Thyroid gland (tissue), 4 donors: ENCODE measurements around the gene PRR33. TPM values are rescaled to one million over a fixed set of nuclear protein-coding genes. Genes with fewer than 3 reads are reported as not detected.

Experiments used
- DNase-seq, 2 donors: peaks; one replicate each; pipeline ENCODE4 v3.0.0-alpha.2; 2019
- H3K27ac ChIP-seq, 3 donors: fragments of 200-600 bp; sonication (generic); 1 replicate in 2 of 3; 2 replicates in 1 of 3; pipeline ENCODE4 v1.5.1; 2016 to 2019; ENCODE audit warnings: mild to moderate bottlenecking in 1 of 3, moderate library complexity in 1 of 3
- H3K27me3 ChIP-seq: fragments of 200-600 bp; sonication (generic); one replicate; pipeline ENCODE4 v1.5.1; 2019
- H3K36me3 ChIP-seq, 2 donors: fragments of 200-600 bp; sonication (generic); one replicate each; pipeline ENCODE4 v1.5.1; 2016 to 2019
- H3K4me1 ChIP-seq, 2 donors: fragments of 200-600 bp; sonication (generic); one replicate each; pipeline ENCODE4 v1.5.1; 2017 to 2019
- H3K4me3 ChIP-seq, 3 donors: fragments of 200-600 bp; sonication (generic); replicated peaks in 1 of 3; 1 replicate in 2 of 3; 2 replicates in 1 of 3; pipeline ENCODE4 v1.5.1; 2016; ENCODE audit warnings: mild to moderate bottlenecking in 1 of 3
- H3K9me3 ChIP-seq: fragments of 200-600 bp; sonication (generic); one replicate; pipeline ENCODE4 v1.5.1; 2017
- POLR2A ChIP-seq, 2 donors: fragments of 450-650 bp; IDR thresholded peaks; one replicate each; pipeline ENCODE4 v1.6.1; 2017; ENCODE audit warnings: antibody characterized with exemption in 2 of 2, mild to moderate bottlenecking in 2 of 2, moderate library complexity in 1 of 2
- WGBS, 2 donors: methylation state at CpG; one replicate each; pipeline ENCODE4 v1.1.5; 2017; 5-methylcytosine and 5-hydroxymethylcytosine counted together
- intact Hi-C: fragments of 100-400 bp; cut with DNase I; formaldehyde crosslinking; loops from one replicate; pipeline ENCODE4 v1.15.1; 2023
- total RNA-seq, 4 donors: library from RNA; depleted of rRNA; stranded (reverse); fragments of >200 nt; gene quantifications; one replicate each; pipeline ENCODE4 v1.2.3, GENCODE V29; 2016
- TF ChIP-seq, protein P1 (sequence below), 6 experiments: fragments of 200-600 bp in 3 of 6; fragments of 450-650 bp in 3 of 6; sonication (generic) in 3 of 6; IDR thresholded peaks; one replicate each; pipeline ENCODE4 v1.5.1; 2016 to 2019; ENCODE audit warnings: antibody characterized with exemption in 6 of 6, mild to moderate bottlenecking in 2 of 6, inconsistent platforms in 1 of 6, moderate library complexity in 1 of 6

Gene PRR33
- total RNA-seq, 4 donors from 2014 or later: not detected

GRCh38 chr11:1936781-1937615 is 45.3 kb upstream of the PRR33 start:
- TF ChIP-seq, protein P1, sequence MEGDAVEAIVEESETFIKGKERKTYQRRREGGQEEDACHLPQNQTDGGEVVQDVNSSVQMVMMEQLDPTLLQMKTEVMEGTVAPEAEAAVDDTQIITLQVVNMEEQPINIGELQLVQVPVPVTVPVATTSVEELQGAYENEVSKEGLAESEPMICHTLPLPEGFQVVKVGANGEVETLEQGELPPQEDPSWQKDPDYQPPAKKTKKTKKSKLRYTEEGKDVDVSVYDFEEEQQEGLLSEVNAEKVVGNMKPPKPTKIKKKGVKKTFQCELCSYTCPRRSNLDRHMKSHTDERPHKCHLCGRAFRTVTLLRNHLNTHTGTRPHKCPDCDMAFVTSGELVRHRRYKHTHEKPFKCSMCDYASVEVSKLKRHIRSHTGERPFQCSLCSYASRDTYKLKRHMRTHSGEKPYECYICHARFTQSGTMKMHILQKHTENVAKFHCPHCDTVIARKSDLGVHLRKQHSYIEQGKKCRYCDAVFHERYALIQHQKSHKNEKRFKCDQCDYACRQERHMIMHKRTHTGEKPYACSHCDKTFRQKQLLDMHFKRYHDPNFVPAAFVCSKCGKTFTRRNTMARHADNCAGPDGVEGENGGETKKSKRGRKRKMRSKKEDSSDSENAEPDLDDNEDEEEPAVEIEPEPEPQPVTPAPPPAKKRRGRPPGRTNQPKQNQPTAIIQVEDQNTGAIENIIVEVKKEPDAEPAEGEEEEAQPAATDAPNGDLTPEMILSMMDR (IDR thresholded peaks at IDR 0.05): no peak
- H3K9me3 ChIP-seq: no peaks in the 10 kb centered on the region
- H3K27ac ChIP-seq: no peak overlapping the region
- H3K4me3 ChIP-seq: no peak overlapping the region
- WGBS, 2 donors: 87 to 92% methylated on average over 7 to 13 of the region's 34 CpGs
- no peak for DNase-seq
- intact Hi-C loops: no loop called here
- H3K4me1 ChIP-seq: no peaks in the 10 kb centered on the region
- H3K27me3 ChIP-seq: no peaks in the 10 kb centered on the region
- H3K36me3 ChIP-seq: no peaks in the 10 kb centered on the region

GRCh38 chr11:1936072-1936780 is 44.5 kb upstream of the PRR33 start:
- H3K4me3 ChIP-seq: no peak overlapping the region
- intact Hi-C loops: no loop called here
- H3K36me3 ChIP-seq: no peaks in the 10 kb centered on the region
- no peaks in the 10 kb centered on the region for H3K4me1 ChIP-seq
- no peak overlapping the region for H3K27ac ChIP-seq
- 91 to 92% methylated on average over 14 to 21 of the region's 34 CpGs for WGBS, 2 donors
- no peaks in the 10 kb centered on the region for H3K27me3 ChIP-seq
- no peak for DNase-seq
- no peaks in the 10 kb centered on the region for H3K9me3 ChIP-seq
- TF ChIP-seq, protein P1 (IDR thresholded peaks at IDR 0.05): no peak
- TF ChIP-seq POLR2A (IDR thresholded peaks at IDR 0.05): no peak

DNA sequence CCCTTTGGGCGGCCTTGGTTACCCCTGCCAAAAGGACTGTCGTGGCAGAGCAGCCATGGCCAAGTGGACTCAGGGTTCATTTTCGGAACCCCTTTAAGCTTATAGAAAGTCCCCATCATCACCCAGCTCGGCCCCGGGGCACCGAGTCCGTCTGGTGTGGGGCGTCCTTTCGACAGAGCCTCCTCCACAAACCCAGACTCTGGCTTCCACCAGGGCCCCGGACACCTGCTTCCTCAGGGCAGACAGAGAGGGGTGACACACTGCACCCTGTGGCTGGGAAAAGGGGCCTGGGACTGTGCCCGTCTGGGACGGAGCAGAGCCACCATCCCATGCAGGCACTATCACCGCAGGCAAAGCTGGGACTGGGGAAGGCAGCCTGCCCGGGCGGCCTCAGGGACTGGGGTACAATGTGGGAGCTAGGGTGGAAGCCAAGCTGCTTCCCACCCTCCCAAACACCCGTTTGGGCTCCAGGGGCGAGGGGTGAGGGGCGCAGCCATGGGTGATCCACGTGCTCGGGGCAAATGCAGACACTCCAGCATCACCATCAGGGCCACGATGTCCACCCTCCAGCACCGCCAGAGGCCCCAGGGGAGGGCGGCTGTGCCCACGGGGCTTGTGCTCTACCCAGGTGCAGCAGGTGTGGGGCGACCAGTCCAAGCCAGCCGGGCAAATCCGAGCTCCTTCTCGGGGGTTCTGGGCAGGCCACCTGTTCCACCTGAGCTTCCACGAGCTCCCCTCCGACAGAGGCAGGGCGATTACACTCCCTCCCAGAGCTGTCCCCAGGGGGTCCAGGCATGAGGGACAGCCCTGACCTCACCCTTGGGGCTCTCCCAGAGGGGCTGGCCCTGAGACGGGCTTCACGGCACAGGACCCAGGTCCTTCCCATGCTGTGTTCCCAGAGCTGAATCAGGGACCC is 43.7 kb upstream of the PRR33 start:
- no peak for DNase-seq
- 86 to 90% methylated on average over 9 to 19 of the region's 33 CpGs for WGBS, 2 donors

DNA sequence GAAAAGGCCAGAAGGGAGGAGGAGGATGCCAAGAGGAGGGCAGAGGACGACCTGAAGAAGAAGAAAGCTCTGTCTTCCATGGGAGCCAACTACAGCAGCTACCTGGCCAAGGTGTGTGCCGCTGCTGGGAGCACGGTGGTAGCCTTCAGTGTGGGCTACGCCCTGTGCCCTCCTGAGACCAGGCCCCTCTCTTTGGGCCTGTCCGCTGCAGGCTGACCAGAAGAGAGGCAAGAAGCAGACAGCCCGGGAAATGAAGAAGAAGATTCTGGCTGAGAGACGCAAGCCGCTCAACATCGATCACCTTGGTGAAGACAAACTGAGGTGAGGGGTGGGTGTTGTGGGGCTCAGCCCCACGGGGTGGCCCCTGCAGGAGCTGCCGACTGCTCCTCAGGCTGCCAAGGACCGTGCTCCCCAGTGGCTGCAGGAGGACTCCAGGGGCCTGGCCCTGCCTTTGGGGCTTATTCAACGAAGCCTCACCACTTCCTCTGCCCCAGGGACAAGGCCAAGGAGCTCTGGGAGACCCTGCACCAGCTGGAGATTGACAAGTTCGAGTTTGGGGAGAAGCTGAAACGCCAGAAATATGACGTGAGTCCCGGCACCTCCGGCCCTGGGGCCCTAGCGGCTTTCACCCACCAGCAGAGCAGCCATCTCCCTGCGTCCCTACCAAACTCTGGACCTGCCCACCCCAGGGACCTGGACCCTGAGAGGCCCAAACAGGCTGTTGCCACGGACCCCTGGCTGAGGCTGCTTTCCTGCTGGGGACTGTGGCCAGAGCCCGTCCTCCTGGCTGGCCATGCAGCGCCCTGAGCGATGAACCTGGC is 42.9 kb upstream of the PRR33 start:
- no peak for DNase-seq
- Histone ChIP-seq H3K36me3 (no peaks in the 10 kb centered on the region), H3K27ac (no peak overlapping the region), H3K4me1 (no peaks in the 10 kb centered on the region), H3K4me3 (no peak overlapping the region), H3K9me3 (no peaks in the 10 kb centered on the region), H3K27me3 (no peaks in the 10 kb centered on the region)
- no peak for TF ChIP-seq POLR2A (IDR thresholded peaks at IDR 0.05)
- TF ChIP-seq, protein P1 (IDR thresholded peaks at IDR 0.05): no peak
- intact Hi-C loops: loop anchor here (2.0 kb wide), 1 partner anchor 22 kb away; no protein-coding TSS in a partner anchor
- 71 to 83% methylated on average over 12 to 20 of the region's 24 CpGs for WGBS, 2 donors

More for the DNA sequence above, 43.7 kb upstream of the PRR33 start:
- intact Hi-C loops: loop anchor here (2.0 kb wide), 1 partner anchor 23 kb away; no protein-coding TSS in a partner anchor
- Histone ChIP-seq H3K27ac (no peak overlapping the region), H3K4me1 (no peaks in the 10 kb centered on the region), H3K4me3 (no peak overlapping the region), H3K27me3 (no peaks in the 10 kb centered on the region), H3K9me3 (no peaks in the 10 kb centered on the region), H3K36me3 (no peaks in the 10 kb centered on the region)
- TF ChIP-seq POLR2A (IDR thresholded peaks at IDR 0.05): no peak
- TF ChIP-seq, protein P1 (IDR thresholded peaks at IDR 0.05): no peak
